Activated T-cell treated with anti-CD3 and anti-CD28 coated beads, Interleukin-2, amount 50 U/mL, for 4 hours (primary cell): Measurements from ENCODE around the gene CD7. TPM values are rescaled to one million over a fixed set of nuclear protein-coding genes. Genes with fewer than 3 reads are reported as not detected.
A peak's percentile ranks its signal among the peaks of the same experiment; 100 is the strongest.

ENCODE experiments used
- ATAC-seq, 2 donors: fragments of 200-7000 bp; cut with Tn5 transposase; one replicate each; pipeline ENCODE4 v1.10.0; 2021
- DNase-seq: peaks from one replicate; pipeline ENCODE4 v3.0.0-alpha.2; 2020
- H3K27me3 Mint-ChIP-seq: one replicate; pipeline ENCODE4 v1.8.0; 2021; ENCODE audit warnings: low read depth, mixed read lengths
- H3K36me3 Mint-ChIP-seq: one replicate; pipeline ENCODE4 v1.8.0; 2022; ENCODE audit warnings: mixed read lengths; ENCODE audit not compliant: insufficient read depth
- H3K4me1 Mint-ChIP-seq: one replicate; pipeline ENCODE4 v1.8.0; 2021; ENCODE audit warnings: low read depth, mixed read lengths
- H3K4me3 Mint-ChIP-seq: one replicate; pipeline ENCODE4 v1.8.0; 2021; ENCODE audit warnings: mild to moderate bottlenecking, moderate library complexity, mixed read lengths
- H3K9me3 Mint-ChIP-seq: one replicate; pipeline ENCODE4 v1.8.0; 2021; ENCODE audit warnings: mixed read lengths
- total RNA-seq, 3 donors: library from RNA; stranded (reverse); gene quantifications; one replicate each; pipeline ENCODE4 v1.2.1, GENCODE V29; 2021

Gene CD7
- total RNA-seq, 3 donors from 2014 or later, result 256 to 382 (median 364) TPM

GRCh38 chr17:82302991-82303943 lies 14.1 kb downstream of the CD7 start:
- DNase-seq (no peak), ATAC-seq (no peak)
- no peaks in the 10 kb centered on the region for H3K36me3 Mint-ChIP-seq
- H3K9me3 Mint-ChIP-seq, result no peaks in the 10 kb centered on the region
- H3K4me3 Mint-ChIP-seq, result peak overlapping the region; percentile 76
- no peaks in the 10 kb centered on the region for H3K27me3 Mint-ChIP-seq
- peaks cover 75% of the 10 kb centered on the region for H3K4me1 Mint-ChIP-seq

DNA sequence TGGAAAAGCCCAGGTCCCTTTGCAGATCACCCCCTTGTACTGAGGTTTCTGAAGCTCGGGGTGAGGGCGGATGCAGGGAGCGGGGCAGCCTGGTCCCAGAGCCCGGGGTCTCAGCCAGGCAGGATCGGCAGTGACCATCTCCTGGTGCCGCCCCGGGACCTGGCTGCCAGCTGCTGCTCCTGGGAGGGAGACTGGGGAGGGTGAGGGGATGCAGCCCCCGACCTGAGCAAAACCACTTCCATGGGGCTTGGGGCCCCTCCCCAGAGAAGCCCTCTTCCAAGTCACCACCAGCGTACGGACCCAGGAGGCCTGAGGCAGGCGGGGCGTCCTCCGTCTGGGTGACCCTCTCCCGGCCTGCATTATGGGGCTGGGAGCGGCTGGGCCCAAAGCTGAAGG lies 14.8 kb downstream of the CD7 start:
- H3K36me3 Mint-ChIP-seq, result no peaks in the 10 kb centered on the region
- no peak for DNase-seq
- no peaks in the 10 kb centered on the region for H3K27me3 Mint-ChIP-seq
- ATAC-seq, result no peak
- peaks cover 74% of the 10 kb centered on the region for H3K4me1 Mint-ChIP-seq
- H3K4me3 Mint-ChIP-seq, result peak overlapping the region; percentile 76
- no peaks in the 10 kb centered on the region for H3K9me3 Mint-ChIP-seq

- H3K27me3 Mint-ChIP-seq, result no peaks in the 10 kb centered on the region
- H3K4me1 Mint-ChIP-seq, result peaks cover 79% of the 10 kb centered on the region
- ATAC-seq (no peak), DNase-seq (peak; percentile 50)
- H3K9me3 Mint-ChIP-seq, result no peaks in the 10 kb centered on the region
- H3K4me3 Mint-ChIP-seq, result peak overlapping the region; percentile 76
- no peaks in the 10 kb centered on the region for H3K36me3 Mint-ChIP-seq
Measured at GRCh38 chr17:82301916-82302567, 15.4 kb downstream of the CD7 start.

GRCh38 chr17:82301300-82301915 lies 16.0 kb downstream of the CD7 start:
- ATAC-seq, result no peak
- H3K4me3 Mint-ChIP-seq, result peak overlapping the region; percentile 29
- H3K27me3 Mint-ChIP-seq, result no peaks in the 10 kb centered on the region
- H3K36me3 Mint-ChIP-seq, result no peaks in the 10 kb centered on the region
- no peak for DNase-seq
- no peaks in the 10 kb centered on the region for H3K9me3 Mint-ChIP-seq
- peaks cover 79% of the 10 kb centered on the region for H3K4me1 Mint-ChIP-seq

GRCh38 chr17:82300707-82301270 lies 16.6 kb downstream of the CD7 start:
- H3K27me3 Mint-ChIP-seq, result no peaks in the 10 kb centered on the region
- no peaks in the 10 kb centered on the region for H3K36me3 Mint-ChIP-seq
- peak overlapping the region; percentile 29 for H3K4me3 Mint-ChIP-seq
- peak; percentile 69 for DNase-seq
- no peak for ATAC-seq
- H3K4me1 Mint-ChIP-seq, result peaks cover 80% of the 10 kb centered on the region
- no peaks in the 10 kb centered on the region for H3K9me3 Mint-ChIP-seq

DNA sequence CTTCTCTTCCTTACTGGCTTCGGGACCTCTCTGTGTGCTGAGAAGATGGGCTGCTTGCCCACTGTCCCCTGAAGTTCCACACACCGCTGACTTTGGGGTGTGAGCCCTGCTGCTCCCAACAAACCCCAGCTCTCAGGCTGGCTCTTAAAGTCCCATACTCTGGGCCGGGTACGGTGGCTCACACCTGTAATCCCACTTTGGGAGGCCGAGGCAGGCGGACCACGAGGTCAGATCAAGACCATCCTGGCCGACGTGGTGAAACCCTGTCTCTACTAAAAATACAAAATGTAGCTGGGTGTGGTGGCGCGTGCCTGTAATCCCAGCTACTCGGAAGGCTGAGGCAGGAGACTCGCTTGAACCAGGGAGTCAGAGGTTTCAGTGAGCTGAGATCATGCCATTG lies 17.2 kb downstream of the CD7 start:
- H3K36me3 Mint-ChIP-seq, result no peaks in the 10 kb centered on the region
- no peaks in the 10 kb centered on the region for H3K27me3 Mint-ChIP-seq
- peaks cover 79% of the 10 kb centered on the region for H3K4me1 Mint-ChIP-seq
- no peaks in the 10 kb centered on the region for H3K9me3 Mint-ChIP-seq
- DNase-seq (no peak), ATAC-seq (no peak)
- peak overlapping the region; percentile 91 for H3K4me3 Mint-ChIP-seq

DNA sequence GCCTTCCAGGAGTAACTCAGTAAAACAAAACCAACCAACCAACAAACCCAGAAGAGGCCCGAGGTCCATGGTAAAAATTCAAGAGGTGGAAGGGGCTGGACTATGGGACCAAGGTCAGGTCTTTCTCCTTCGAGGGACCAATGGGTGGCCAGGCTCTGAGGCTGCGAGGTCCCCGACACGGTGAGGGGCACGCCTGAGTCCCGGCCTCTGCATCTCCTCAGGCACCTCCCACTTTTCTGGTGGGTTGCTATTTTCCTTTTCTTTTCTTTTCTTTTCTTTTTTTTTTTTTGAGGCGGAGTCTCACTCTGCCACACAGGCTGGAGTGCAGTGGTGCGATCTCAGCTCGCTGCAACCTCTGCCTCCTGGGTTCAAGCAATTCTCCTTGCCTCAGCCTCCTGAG lies 18.0 kb downstream of the CD7 start:
- Mint-ChIP-seq H3K9me3 (no peaks in the 10 kb centered on the region), H3K4me1 (peaks cover 76% of the 10 kb centered on the region), H3K4me3 (peak overlapping the region; percentile 91), H3K27me3 (no peaks in the 10 kb centered on the region), H3K36me3 (no peaks in the 10 kb centered on the region)
- DNase-seq (no peak), ATAC-seq (no peak)

DNA sequence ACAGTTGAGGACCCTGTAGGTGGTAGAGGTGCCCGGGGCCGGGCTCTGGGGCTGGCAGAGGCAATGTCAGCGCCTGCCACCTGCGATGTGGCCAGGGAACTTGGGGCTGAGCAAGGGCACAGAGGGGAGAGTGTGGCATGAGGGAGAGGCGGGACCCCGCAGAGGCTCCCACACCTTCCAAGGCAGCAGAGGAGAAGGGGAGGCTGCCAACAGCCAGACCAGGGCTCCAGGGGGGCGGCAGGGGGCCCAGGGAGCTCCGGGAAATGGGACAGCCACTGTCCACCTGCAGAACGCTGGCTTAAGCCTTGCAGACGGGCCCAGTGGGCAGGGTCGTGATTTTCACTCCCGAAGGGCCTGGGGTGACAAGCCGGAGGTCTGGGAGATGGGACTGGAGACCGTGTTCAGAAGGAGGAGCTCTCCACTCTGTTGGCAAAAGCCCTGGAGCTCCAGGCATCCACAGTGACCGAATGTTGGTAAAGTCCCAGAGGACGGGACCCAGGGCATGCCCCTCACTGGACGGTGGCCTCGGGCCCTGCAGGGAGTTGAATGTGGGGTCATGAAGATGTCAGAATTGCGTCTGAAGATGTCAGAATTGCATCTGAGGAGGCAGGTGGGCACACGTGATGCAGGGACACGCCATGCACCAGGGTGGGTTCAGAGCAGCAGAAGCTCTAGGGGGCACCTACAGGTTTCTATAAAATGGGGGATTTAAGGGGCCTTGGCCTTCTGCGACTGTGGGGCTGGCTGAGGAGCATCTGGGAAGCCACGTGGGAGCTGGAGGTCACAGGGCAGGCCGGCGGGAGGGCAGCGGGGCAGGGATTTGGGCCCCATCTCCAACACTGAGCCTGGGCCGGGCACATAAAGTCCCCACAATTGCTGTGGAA lies 18.6 kb downstream of the CD7 start:
- H3K4me3 Mint-ChIP-seq, result peak overlapping the region; percentile 91
- DNase-seq (no peak), ATAC-seq (peak in 1 of 2 donors; percentile 6)
- no peaks in the 10 kb centered on the region for H3K9me3 Mint-ChIP-seq
- no peaks in the 10 kb centered on the region for H3K27me3 Mint-ChIP-seq
- no peaks in the 10 kb centered on the region for H3K36me3 Mint-ChIP-seq
- peaks cover 81% of the 10 kb centered on the region for H3K4me1 Mint-ChIP-seq

DNA sequence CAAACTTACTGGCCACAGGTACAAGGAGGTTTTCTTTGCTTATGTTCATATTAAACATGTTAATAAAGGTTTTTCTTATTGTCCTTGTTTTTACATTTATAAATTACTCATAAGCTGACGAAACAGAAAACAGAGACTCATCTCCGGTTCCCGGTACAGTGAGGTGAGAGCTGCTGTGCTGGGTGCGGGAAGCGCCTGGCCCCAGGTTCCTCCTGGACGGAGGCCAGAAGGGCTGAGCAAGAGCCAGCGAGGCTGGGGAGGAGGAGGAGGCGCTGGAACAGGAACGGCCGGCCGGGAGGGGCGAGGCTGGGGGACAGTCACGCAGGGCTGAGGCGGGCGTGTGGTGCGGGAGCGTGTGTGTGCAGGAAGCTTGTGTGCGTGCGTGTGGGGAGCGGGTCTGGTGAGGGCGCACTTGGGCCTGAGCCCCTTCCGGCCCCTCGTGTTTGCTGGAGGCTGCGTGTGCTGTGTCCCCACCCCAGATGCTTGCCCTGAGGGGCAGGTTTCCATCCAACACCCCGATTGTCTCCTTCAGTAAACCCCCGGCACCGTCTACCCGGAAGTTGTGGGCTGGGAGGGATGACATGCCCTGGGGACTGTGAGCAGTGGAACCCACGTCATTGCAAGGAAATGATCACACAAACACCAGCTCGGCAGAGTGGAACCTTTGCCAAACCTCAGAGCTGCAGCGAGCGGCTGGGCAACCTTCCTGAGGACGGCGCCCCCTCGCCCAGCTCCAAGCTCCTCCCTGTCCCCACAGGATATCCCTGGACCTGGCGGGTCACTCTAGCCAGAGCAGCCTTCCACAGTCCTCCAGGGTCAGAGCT lies 19.5 kb downstream of the CD7 start:
- Mint-ChIP-seq H3K36me3 (no peaks in the 10 kb centered on the region), H3K9me3 (no peaks in the 10 kb centered on the region), H3K4me3 (peak overlapping the region; percentile 91), H3K4me1 (peaks cover 76% of the 10 kb centered on the region), H3K27me3 (no peaks in the 10 kb centered on the region)
- DNase-seq (peak; percentile 92), ATAC-seq (peak; percentile 74)

GRCh38 chr17:82297280-82297713 lies 20.1 kb downstream of the CD7 start:
- H3K4me3 Mint-ChIP-seq, result peak overlapping the region; percentile 91
- H3K27me3 Mint-ChIP-seq, result no peaks in the 10 kb centered on the region
- ATAC-seq, result peak; percentile 20 to 21
- no peaks in the 10 kb centered on the region for H3K36me3 Mint-ChIP-seq
- peak; percentile 71 for DNase-seq
- peaks cover 73% of the 10 kb centered on the region for H3K4me1 Mint-ChIP-seq
- H3K9me3 Mint-ChIP-seq, result no peaks in the 10 kb centered on the region

DNA sequence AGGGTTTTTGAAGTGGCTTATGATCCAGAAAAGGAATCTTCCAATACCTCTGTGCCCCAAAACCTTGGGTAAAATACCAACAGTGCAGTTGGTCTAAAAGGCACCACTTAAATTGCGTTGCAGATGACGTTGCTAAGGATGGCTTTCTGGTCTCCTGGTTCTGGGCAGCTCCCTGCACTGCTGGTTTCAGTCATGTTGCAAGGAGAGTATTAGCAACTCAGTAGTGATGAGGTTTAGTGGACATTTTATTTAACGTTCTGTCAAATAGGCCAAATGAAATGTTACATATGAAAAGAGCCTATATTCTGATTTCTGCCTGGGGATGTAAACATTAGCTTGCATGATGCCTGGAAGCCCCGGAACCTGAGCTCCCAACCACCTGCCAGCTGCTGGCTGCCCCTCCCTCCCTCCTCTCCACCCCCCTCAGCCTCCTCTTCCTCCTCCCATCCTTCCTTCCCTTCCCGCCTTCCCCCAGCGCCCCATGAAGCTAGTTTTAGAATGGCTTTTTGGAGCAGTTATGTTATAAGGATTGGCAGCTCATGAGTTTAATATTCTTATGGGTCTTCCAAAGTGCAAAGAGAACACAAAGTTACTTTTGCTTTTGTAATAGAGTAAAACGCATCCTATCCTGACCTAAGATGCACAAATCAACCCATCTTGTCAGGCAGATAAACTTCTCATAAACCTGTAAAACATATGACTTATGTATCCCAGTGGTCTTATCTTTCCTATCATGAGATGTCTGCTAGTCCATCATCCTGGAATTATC lies 20.7 kb downstream of the CD7 start:
- ATAC-seq (no peak), DNase-seq (no peak)
- Mint-ChIP-seq H3K4me1 (peaks cover 70% of the 10 kb centered on the region), H3K4me3 (peak overlapping the region; percentile 91), H3K9me3 (no peaks in the 10 kb centered on the region), H3K36me3 (no peaks in the 10 kb centered on the region), H3K27me3 (no peaks in the 10 kb centered on the region)

- no peak for DNase-seq
Measured at GRCh38 chr17:82295472-82295814, 22.0 kb downstream of the CD7 start.

More at GRCh38 chr17:82295472-82295814, 22.0 kb downstream of the CD7 start:
- Mint-ChIP-seq H3K9me3 (no peaks in the 10 kb centered on the region), H3K27me3 (no peaks in the 10 kb centered on the region), H3K4me3 (no peak overlapping the region), H3K4me1 (peaks cover 61% of the 10 kb centered on the region), H3K36me3 (no peaks in the 10 kb centered on the region)
- ATAC-seq, result no peak
